BJ (cell line): ENCODE data around the gene P3H2. TPM values are rescaled to one million over a fixed set of nuclear protein-coding genes. Genes with fewer than 3 reads are reported as not detected.

Source experiments
- CTCF ChIA-PET: fragments of 350-600 bp; formaldehyde crosslinking; extraction: SDS; loops from one replicate; lab custom pipeline; 2021; ENCODE audit warnings: antibody characterized with exemption, inconsistent platforms; lab: Yijun Ruan, JAX
- POLR2A ChIA-PET: fragments of 300-600 bp; sonication (Branson Sonifier 250); formaldehyde crosslinking; extraction: SDS; loops from one replicate; lab custom pipeline; 2021; ENCODE audit warnings: antibody characterized with exemption; lab: Charles Lee
- DNase-seq: peaks from one replicate; pipeline ENCODE4 v3.0.0-alpha.2; 2011; ENCODE audit warnings: low read depth
- H3K27me3 ChIP-seq: 2 replicates; pipeline ENCODE4 v1.6.0; 2011; ENCODE audit warnings: low read length; ENCODE audit not compliant: control insufficient read depth, insufficient read depth
- H3K36me3 ChIP-seq: 2 replicates; pipeline ENCODE4 v1.5.1; 2011; ENCODE audit warnings: low read length; ENCODE audit not compliant: control insufficient read depth, insufficient read depth
- H3K4me3 ChIP-seq: 2 replicates; pipeline ENCODE4 v1.5.1; 2011; ENCODE audit warnings: low read depth, mild to moderate bottlenecking, control low read depth, low read length
- CTCF ChIP-seq: IDR thresholded peaks from 2 replicates; pipeline ENCODE4 v1.5.1; 2011; ENCODE audit warnings: low read depth, mild to moderate bottlenecking, control low read depth, inconsistent platforms, low read length, moderate library complexity; ENCODE audit not compliant: insufficient read depth
- polyA plus RNA-seq: library from polyadenylated mRNA; depleted of rRNA; stranded (reverse); fragments of >200 nt; gene quantifications from 2 replicates; pipeline ENCODE4 v1.2.3, GENCODE V29; 2011; rRNA removed
- small RNA-seq: library from RNA; depleted of rRNA; stranded (forward); fragments of <200 nt; gene quantifications from one replicate; pipeline ENCODE3, GENCODE V24; 2012; ENCODE audit warnings: low replicate concordance, low read depth; ENCODE audit not compliant: insufficient read length

The P3H2 gene
- polyA plus RNA-seq, 1 experiment: 13.5 TPM

- CTCF ChIA-PET: interaction anchor here (0.6 to 1.1 kb wide), 3 partner anchors 41 to 1509 kb away, joined by 3 read pairs; no protein-coding TSS in a partner anchor
- POLR2A ChIA-PET: no interaction called here
- Histone ChIP-seq H3K4me3 (no peak overlapping the region), H3K36me3 (no peaks in the 10 kb centered on the region), H3K27me3 (no peaks in the 10 kb centered on the region)
- no peak for TF ChIP-seq CTCF
- DNase-seq: no peak
Observed at GRCh38 chr3:189907803-189908202, 212.9 kb downstream of the P3H2 start.

Small RNA genes lying within 50 kb of the gene (small RNA-seq; reads per million reads assigned to genes)
- gene RNU6-1109P: not detected

Other genes starting within 250 kb of the P3H2 start
- gene CLDN1, start 201.5 kb upstream of the P3H2 start, polyA plus RNA-seq: 1.3 and 1.7 TPM in 2 replicates